GM12878 (cell line): ENCODE data around the gene CFAP90.

Experiments used
- ATF3 ChIP-seq: IDR thresholded peaks from 2 replicates; pipeline ENCODE4 v1.6.1; 2011; ENCODE audit warnings: low read depth, mild to moderate bottlenecking, low read length, moderate library complexity, borderline replicate concordance; ENCODE audit errors: extremely low read depth
- ATF7 ChIP-seq: fragments of 450-650 bp; IDR thresholded peaks from 2 replicates; pipeline ENCODE4 v1.6.1; 2016; ENCODE audit warnings: low read depth, mild to moderate bottlenecking
- BCL3 ChIP-seq: IDR thresholded peaks from 2 replicates; pipeline ENCODE4 v1.6.1; 2011; ENCODE audit warnings: borderline replicate concordance, low read depth, mild to moderate bottlenecking, moderate library complexity, low read length; ENCODE audit not compliant: insufficient read depth, poor library complexity, severe bottlenecking
- CBX3 ChIP-seq: fragments of 200-600 bp; sonication (generic); IDR thresholded peaks from 2 replicates; pipeline ENCODE4 v1.6.1; 2016; ENCODE audit warnings: low read depth, borderline replicate concordance
- CTCF ChIP-seq, 3 experiments: IDR thresholded peaks in 2 of 3; conservative IDR thresholded peaks in 1 of 3; 2 replicates each; pipeline ENCODE4 v1.5.1; 2011; ENCODE audit warnings: low read depth in 3 of 3, low read length in 3 of 3, mild to moderate bottlenecking in 3 of 3, control low read depth in 2 of 3, moderate library complexity in 2 of 3, inconsistent platforms in 1 of 3, mixed read lengths in 1 of 3; ENCODE audit not compliant: control insufficient read depth in 2 of 3, insufficient read depth in 1 of 3; ENCODE audit errors: extremely low read depth in 1 of 3
- POLR2A ChIP-seq: IDR thresholded peaks from 2 replicates; pipeline ENCODE4 v1.6.1; 2011; ENCODE audit warnings: low read depth, mild to moderate bottlenecking, low read length
- POLR2AphosphoS5 ChIP-seq: IDR thresholded peaks from 2 replicates; pipeline ENCODE4 v1.6.1; 2011; ENCODE audit warnings: mild to moderate bottlenecking, low read length, inconsistent platforms
- RCOR1 ChIP-seq: conservative IDR thresholded peaks from 2 replicates; pipeline ENCODE4 v1.6.1; 2012; ENCODE audit warnings: low read depth, low read length, improper control_type of control experiment
- RELA ChIP-seq: fragments of 450-650 bp; IDR thresholded peaks from 2 replicates; pipeline ENCODE4 v1.8.0; 2014; ENCODE audit warnings: borderline replicate concordance; ENCODE audit not compliant: partially characterized antibody
- SPI1 ChIP-seq: IDR thresholded peaks from 2 replicates; pipeline ENCODE4 v1.6.1; 2011; ENCODE audit warnings: low read depth, mild to moderate bottlenecking, low read length, moderate library complexity, borderline replicate concordance; ENCODE audit not compliant: insufficient read depth

GRCh38 chr5:7825630-7826029, 25.3 kb downstream of the CFAP90 start:
- no peak for TF ChIP-seq CBX3
- no peak for TF ChIP-seq CTCF (IDR thresholded peaks at IDR 0.05 in 2 of 3, conservative IDR thresholded peaks at IDR 0.05 in 1 of 3; ENCODE audit: control insufficient read depth in 2 of 3, extremely low read depth in 1 of 3, insufficient read depth in 1 of 3, low read depth in 3 of 3, low read length in 3 of 3)
- TF ChIP-seq RELA = no peak
- TF ChIP-seq POLR2AphosphoS5 = no peak
- TF ChIP-seq RCOR1 = no peak
- no peak for TF ChIP-seq SPI1
- no peak for TF ChIP-seq BCL3
- no peak for TF ChIP-seq POLR2A
- no peak for TF ChIP-seq ATF7
- TF ChIP-seq ATF3 = no peak
